ENCODE data around the gene TMEM237.

The TMEM237 gene

DNA sequence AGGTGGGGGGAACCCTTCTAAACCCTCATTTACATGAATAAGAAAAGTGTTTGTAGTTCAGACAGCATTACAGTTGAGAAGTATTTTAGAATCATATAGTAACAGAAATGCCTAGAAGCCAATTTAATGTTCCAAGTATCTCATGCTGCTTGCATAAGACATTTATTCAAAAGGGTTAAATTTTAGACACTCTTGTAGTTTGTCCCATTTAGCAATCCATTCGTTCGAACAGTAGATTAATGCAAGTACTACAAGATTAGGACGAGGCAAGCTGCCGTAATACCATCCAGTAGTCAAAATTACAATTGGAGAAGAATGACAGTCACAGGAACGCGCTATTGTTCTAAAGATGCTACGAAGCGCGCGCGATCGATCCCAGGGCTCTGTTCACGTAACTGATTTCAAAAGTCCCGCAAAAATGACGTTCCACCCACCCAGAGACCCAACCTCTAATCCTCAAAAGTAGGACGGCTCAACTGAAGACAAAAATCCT is 1.2 kb downstream of the TMEM237 start:
- DNase-seq (ENCODE audit: low read depth) = no peak

DNA sequence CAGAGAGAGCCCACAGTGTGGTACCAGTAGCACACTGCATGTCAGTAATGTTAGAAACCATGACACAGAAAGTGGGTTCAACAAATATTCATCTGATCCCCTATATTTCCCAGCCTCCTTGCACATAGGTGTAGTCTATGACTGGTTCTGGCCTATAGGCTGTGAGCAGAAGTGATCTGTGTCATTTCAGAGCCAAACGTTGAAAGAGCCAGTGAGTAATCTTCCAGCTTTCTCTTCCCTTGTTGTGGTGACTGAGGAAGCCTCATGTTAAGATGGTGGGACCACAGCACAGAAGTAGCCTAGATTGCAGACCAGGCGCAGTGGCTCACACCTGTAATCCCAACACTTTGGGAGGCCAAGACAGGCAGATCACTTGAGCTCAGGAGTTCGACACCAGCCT is 4.1 kb downstream of the TMEM237 start:
- no peak for DNase-seq (ENCODE audit: low read depth)

DNA sequence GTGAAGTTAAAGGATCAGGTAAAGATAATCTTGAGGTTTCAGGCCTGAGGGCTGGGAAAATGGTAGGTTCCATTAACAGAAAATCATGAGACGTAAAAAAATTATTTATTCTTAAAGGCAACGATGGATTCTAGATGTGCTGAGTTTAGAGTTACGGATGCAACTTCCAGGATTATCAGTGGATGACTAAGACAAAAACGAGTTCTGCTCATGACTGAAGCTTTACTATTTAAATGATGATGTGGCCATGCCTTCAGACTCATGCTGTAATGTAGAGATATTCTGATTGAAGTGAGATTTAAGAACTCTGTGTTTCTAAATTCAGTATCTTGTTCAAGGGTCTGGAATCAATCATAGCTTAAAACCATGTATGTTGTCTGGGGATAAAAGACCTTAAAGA is 5.0 kb downstream of the TMEM237 start:
- no peak for DNase-seq (ENCODE audit: low read depth)

DNA sequence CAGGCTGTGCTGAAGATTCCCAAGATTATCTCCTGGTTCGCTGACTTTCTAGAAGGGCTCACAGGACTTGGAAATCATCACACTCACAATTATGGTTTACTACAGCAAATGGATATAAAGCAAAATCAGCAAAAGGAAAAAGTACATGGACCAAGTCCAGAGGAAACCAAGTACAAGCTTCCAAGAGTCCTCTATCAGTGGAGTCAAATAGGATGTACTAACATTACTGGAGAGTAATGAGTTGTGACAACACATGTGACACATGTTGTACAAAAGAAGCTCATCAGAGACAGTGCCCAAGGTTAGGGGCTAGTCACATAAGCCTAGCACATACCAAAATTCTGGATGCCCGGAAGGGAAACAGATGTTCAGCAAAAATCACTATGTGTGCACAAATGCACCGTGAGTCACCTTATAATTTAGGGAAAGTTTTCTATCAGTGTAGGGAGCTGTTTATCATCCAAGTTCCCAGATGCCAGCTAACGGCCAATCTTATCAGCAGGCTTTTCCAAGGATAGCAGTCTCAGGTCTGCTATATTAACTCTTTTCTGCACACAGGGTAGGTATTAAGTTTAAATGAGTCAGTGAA is 9.5 kb downstream of the TMEM237 start:
- DNase-seq (ENCODE audit: low read depth) = no peak

DNA sequence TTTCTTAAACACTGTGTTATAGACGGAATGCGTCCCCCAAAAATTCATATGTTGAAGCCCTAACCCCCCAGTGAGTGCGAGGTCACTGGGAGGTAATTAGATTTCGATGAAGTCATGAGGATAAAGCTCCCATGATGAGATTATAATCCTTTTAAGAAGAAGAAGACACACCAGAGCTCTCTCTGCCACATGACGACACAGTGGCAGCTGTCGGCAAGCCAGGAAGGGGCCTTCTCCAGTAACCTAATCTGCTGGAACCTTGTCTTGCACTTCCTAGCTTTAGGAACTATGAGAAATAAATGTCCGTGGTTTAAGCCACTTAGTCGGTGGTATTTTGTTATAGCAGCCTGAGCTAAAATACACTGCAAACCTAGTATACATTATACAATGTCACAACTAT is 12.3 kb downstream of the TMEM237 start:
- no peak for DNase-seq (ENCODE audit: low read depth)

DNA sequence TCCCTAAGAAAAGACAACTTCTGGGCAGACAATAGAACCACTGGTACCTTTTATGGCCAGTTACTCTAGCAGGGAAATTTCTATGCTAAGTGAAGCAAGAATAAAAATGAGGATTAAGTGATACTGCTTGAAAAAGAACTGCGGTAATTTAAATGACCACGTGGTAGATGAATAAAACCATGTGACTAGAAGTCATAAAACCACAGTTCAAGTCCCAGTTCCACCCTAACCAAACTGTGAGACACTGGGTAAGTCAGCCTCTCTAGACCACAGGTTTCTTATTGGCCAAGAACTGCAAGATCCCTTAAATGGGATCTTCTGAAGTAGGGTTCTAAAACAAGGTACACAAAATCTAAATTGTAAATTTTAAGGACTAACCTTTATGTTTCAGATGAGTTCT is 12.7 kb downstream of the TMEM237 start:
- DNase-seq (ENCODE audit: low read depth) = no peak

DNA sequence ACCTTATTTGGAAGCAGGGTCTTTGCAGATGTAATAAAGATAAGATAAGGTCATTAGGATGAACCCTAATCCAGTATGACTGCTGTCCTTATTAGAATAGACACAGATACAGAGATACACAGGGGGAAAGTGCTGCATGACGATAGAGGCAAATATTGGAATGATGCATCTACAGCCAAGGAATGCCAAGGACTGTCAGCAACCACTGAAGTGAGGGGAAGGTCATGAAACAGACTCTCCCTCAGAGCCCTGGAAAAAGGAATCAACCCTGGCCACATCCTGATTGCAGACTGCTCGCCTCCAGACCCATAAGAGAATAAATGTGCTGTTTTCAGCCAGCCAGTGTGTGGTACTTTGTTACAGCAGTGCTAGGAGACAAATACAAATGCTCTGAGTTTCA is 14.8 kb downstream of the TMEM237 start:
- no peak for DNase-seq (ENCODE audit: low read depth)

DNA sequence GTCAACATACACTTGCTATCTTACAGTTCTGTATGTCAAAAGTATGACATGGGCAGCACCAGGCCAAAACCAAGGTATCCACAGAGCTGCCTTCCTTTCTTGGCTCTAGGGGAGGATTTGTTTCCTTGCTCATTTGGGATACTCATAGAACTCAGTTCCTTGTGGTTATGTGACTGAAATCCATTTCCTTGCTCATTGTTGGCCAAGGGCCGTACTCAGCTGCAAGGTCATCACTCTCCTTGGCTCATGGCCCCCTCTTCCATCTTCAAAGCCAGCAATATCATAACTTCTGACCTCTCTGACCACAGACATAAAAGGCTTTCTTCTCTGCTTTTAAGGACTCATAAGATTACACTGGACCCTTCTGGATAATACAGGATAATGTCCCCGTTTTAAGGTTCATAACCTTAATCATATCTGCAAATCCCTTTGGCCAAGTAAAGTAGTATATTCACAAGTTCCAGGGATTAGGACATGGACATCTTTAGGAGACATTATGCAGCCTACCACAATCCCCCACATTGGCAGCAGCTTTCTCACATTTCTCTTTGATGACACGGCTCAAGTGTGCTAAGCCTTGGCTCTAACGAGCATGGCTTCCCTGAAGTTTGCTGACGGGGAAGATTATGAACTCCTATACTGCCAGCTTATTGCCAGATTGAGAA is 20.9 kb downstream of the TMEM237 start:
- DNase-seq (ENCODE audit: low read depth) = no peak

DNA sequence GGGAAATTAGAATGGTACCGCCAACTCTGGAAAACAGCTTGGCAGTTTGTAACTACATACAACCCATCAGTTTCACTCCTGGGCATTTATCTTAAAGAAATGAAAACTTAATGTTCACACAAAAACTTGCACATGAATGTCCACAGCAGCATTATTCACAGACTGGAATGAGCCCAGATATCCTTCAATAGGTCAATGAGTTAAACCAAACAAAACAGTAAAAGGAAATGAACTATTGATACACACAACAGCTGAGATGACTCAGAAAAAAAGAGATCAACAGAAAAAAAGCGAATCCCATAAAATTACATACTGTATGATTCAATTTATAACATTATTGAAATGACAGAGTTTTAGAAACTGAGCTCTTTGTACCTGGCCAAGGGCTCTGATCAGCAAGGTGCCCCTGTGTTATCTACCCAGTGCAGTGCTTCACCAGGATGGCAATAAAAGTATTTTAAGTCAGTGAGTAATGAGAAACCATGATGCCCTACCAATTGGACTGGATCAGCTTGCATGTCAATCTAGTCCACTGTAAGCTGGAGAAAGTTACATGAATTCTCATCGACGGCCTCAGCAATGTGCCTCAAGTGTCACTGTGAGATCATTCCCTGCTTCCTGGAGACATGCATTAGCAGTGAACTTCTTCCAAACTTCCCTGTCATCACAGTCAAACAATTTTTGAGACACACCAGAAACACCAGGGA is 21.9 kb downstream of the TMEM237 start:
- no peak for DNase-seq (ENCODE audit: low read depth)

DNA sequence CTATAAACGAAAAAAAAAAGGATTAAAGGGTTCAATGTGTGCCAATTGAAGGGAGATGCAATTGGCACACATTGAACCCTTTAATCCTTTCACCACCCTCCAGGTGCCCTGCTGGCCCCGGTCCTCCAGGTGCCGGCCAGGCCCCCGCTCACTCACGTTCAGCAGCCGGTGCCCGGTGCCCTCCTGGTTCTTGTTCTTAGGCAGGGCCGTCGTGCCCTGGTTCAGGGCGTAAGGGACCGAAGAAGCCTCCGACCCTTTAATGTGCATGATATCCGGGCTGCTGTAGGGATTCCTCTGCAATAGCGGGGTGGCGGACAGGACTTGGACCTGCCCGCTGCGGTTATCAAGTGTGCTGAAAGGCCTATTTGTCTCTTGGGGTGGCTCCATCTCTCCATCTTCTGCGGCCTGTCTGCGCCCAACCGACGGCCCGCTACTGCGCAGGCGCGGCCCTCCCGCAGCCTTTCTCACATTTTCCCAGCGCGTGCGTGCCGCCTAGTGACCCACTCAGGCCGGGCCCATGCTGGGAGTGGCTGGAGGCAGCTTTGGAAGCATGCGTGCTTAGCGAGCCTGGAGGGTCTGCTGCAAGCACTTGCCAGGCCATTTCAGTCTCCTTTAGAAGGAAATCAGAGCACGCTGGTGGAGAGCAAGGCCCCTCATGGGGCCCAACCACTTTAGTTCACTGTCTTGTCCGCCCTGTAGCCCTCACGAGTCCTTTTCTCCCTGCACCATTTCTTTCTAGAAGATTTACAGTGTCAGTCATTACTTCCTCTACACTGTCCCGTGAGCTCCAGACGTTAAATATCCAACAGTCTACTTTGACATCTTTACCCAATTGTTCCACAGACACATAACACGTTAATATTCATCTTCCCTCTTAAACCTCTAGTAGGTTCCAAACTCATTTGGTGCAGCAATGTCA is 24.3 kb downstream of the TMEM237 start:
- DNase-seq (ENCODE audit: low read depth) = no peak

DNA sequence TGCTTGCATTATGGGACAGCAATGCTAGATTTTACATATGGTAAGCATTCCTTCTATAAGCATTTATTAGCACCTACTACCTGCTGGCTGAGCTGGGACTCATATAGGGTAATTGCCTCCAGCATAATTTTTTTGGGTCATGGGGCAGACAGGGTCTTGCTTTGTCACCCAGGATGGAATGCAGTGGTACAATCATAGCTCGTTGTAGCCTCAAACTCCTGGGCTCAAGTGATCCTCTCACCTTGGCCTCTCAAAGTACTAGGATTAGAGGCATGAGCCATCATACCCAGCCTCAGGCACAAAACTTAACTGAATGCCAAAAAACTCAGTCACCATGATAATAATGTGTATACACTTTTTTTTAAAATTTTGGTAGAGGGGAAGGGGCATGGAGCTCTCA is 35.3 kb downstream of the TMEM237 start:
- DNase-seq (ENCODE audit: low read depth) = no peak

DNA sequence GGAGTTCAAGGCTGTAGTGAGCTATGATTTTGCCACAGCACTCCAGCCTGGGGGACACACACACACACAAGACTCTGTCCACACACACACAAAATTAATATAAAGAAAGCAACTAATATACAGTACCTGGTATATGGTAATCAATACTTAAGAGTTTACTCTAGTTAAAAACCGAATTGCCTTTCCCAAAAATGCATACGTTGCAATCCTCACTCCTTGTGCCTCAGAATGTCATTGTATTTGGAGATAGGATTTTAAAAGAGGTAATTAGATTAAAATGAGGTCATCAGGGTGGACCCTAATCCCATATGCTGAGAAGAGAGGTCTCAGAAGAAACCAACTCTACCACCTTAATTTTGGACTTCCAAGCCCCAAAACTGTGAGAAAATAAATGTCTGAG is 35.7 kb downstream of the TMEM237 start:
- DNase-seq (ENCODE audit: low read depth) = no peak

DNA sequence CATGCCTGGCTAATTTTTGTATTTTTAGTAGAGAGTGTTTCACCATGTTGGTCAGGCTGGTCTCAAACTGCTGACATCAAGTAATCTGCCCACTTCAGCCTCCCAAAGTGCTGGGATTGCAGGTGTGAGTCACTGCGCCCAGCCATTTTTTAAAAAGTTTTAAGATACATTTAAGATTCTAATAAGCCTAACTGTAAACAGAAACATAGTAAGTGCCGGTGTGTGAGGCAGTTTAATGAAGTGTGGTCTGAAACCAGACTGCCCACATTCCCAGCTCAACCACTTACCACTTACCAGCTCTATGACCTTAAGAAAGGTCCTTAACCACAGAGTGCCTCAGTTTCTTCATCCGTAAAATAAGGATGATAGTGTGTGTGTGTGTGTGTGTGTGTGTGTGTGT is 42.4 kb downstream of the TMEM237 start:
- no peak for DNase-seq (ENCODE audit: low read depth)

DNA sequence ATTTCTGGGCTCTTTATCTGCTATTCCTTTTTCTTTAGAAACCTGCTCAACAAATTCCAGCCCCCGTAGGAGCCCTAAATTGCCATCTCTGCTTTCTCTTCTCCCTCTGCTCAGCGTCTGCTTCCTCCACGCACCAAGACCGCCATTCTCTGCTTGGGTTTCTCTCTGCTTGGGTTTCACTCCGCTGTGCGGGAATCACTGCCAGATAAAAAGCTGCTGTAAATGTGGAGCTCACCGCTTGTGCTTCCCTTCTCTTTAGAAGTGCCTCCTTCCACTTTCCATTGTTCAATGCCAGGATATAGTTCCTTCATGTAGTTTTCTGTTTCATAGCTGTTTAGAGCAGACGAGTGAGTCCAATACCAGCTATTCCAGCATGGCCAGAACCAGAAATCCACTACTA is 45.9 kb downstream of the TMEM237 start:
- DNase-seq (ENCODE audit: low read depth) = no peak

DNA sequence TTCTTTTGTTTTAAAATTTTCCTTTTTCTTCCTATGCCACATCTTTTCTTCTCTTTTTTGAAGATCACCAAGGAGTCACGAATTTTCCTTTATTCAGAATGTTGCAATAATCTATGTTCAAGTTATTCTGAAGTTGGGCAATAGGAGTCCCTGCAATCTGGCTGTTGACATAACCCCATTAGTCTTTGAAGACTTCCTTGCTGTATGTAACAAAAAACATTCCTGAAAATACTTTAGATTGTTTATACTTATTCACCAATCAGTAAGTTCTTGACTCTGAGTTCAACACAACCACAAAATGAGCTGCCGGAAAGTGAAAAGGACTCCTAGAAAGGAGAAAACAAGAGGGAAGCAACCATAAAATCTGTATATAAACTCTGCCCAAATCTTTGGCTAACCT is 62.8 kb downstream of the TMEM237 start:
- no peak for DNase-seq (ENCODE audit: low read depth)

DNA sequence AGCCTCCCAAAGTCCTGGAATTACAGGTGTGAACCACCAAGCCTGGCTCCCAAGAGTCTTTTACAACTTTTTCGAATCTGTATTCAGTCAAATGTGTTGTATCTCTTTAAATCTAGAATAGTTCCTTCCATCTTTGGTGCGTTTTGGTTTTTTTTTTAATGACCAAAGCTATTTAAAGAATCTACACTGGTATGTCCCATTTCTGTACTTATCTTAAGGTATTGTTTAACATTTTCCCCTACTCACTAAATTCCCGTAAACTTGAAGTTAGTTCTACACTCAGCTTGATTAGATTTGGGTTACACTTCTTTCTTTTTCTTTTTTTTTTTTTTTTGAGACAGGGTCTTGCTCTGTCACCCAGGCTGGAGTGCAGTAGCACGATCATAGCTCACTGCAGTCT is 63.8 kb downstream of the TMEM237 start:
- DNase-seq (ENCODE audit: low read depth) = no peak

DNA sequence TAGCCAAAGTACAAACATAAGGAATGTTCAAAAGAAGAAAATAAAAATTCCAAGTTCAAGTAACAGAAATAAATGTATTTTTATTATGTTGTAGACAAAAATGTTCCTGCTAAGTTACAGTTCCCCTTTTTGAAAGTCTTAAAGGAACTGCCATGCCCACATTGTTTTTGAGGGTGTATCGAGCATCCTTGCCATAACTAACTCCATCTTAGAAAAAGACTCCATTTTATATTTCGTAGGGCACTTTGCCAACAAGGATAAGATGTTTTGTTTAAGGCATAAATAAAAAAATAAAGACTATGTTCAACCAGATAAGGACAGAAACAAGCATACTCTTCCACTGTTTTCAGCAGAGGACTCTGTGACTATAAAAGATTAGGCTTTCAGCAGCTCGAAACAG is 67.3 kb downstream of the TMEM237 start:
- no peak for DNase-seq (ENCODE audit: low read depth)

DNA sequence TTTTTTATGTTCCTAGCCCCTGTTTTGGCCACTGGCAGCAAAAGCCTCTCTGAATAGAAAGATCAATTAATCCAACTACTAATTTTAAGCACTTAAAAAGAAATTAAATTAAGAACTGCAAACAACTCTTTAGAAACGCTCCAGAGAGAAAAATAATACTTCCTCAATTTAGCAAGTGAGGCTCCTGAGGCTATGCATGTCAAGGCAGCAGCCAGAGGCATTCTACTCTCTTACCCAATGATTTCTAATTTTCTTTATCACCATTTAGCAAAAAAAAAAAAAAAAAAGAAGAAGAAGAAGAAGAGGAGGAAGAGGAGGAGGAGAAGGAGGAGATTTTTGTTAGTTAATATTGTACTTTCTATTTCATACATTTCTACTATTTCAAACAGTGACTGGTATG is 68.5 kb downstream of the TMEM237 start:
- DNase-seq (ENCODE audit: low read depth) = no peak

DNA sequence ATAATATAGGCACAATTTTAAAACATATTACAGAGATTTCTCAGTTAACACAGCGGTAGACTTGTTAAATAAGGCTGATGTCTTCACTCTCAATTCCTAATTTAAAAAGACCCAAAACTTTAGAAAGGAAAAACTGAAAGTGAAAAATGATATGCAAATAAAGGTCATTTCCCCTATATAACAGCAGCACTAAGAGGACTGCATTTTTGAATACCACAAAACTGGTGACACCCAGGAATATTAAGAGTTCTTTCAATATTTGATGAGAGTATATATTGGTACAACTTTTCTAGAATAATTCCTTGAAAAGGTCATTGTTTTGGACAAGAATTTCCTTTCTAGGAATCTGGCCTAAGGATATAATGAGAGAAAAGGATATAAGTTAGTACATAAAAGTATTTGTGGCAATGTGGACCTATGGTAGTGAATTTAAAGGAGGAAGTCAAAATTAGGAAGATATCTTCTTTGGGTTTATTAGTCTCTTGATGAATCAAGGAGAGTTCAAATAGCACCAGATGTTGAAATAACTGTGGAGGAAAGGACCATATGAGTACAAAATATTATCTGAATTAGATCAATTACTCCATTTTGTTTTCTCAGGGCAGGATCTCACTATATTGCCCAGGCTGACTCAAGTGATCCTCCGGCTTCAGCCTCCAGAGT is 70.3 kb downstream of the TMEM237 start:
- no peak for DNase-seq (ENCODE audit: low read depth)

All from activated T-cell treated with anti-CD3 and anti-CD28 coated beads for 48 hours (primary cell).